GOT3 (cell line): ENCODE results near the gene TMEM135.
"Not testable (repeated sequence)": the region's sequence is repeated elsewhere in the genome, so short reads cannot be mapped to it uniquely, and the experiment has no call there.

Experiments
- DNase-seq: peaks from one replicate; lab custom pipeline; 2025; ENCODE audit warnings: mixed read lengths; lab: John Stamatoyannopoulos, UW

Gene TMEM135

GRCh38 chr11:87037450-87038234 lies at the start of gene TMEM135:
TSS of gene TMEM135 (plus strand) at chr11:87037934. CDS start at chr11:87038046, 112 bp downstream.
- DNase-seq: peak; percentile 58

DNA sequence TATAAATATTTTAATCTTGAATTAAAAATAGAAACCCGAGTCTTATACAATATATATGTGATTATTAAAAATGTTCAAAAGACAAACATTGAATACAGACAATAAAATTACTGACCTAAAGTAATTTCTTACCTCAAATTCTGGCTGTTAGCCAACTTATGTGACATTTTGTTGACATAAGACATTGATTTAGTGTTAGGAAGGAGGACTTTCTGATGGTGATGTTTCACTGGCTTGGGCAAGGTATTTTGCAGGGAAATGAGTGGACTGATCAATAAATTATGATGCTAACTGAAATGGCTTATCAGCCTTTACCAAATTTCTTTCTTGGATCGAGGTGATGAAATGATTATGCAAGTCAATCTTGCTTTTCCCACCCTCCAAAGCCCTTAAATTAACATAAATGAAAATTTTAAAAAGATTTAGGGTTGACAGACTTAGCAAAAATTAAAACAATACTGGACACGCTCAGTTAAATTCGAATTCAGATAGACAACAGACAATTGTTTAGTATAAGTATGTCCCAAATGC lies 49.3 kb upstream of the TMEM135 start:
- DNase-seq: no peak

DNA sequence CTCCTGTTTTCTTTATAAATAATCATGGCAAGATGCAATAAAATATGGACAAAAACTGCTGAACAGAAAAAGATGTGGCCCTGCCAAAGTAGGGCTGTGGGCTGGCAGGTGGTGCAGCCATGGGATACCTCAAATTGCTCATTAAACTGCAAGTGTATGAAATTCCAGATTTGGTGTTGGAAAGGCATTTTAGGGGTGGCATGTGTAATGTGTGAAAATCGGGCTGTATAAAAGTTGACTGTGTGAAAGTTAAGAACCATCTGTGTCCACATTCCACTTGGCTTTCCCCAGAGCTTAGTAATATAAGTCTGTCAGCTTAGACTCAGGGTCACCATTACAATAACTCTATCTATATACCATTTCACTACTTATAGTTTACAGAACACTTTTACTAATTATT lies 47.7 kb upstream of the TMEM135 start:
- no peak for DNase-seq

DNA sequence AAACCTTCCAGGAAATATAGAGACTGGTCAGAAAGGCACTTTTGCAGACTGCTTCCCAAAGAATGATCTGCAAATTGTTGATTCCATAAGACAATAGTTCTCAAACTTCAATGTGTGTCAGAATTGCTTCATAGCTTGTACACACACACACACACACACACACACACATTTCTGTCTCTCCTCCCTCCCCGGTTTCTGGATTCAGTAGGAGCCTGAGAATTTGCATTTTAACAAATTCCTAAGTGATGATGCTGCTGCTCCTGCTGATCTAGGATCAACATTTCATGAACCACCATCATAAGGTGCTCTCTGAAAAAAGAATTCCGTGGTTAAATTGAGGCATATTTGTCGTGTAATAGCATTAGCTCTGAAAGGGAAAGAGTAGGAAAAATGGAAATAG lies 47.2 kb upstream of the TMEM135 start:
- no peak for DNase-seq

DNA sequence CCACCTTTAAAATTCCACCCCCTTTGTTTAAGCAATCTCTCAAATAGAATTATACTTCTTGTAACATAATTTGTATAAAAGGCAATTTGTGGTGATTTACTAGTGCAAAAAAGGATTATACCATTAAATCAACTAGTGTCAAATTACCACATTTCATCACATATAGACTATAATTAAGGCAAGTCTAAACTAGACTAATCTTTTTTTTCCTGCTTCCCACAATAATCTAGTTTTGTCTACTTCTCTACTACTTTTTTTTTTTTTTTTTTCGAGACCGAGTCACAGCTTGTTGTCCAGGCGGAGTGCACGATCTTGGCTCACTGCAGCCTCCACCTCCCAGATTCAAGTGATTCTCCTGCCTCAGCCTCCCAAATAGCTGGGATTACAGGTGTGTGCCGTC lies 46.4 kb upstream of the TMEM135 start:
- DNase-seq: no peak

GRCh38 chr11:86992340-86992739 lies 45.4 kb upstream of the TMEM135 start:
- DNase-seq: not testable (repeated sequence)

DNA sequence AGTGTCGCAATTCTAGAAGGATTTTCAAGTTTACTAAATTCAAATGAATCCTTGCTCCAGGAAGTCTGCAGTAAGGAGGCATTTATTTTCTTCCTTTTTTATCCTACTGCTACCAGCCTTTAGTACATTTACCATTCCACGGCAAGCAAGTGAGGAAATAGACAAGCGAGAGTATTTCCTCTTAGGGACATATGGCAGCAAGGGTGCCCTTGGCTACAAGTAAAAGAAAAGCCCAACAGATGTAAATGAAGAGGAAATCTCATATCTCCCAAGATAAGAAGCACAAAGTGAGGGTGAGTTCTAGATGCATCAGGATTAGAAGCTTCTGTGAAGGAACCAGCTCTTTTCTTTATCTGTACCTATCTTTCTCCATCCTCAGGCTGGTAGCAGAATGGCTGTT lies 44.7 kb upstream of the TMEM135 start:
- no peak for DNase-seq

- DNase-seq: no peak
Observed at GRCh38 chr11:86996953-86997570, 40.7 kb upstream of the TMEM135 start.

GRCh38 chr11:86999388-86999787 lies 38.3 kb upstream of the TMEM135 start:
- no peak for DNase-seq

- DNase-seq: no peak
Observed at GRCh38 chr11:86999859-87000753, 37.6 kb upstream of the TMEM135 start.

- no peak for DNase-seq
Observed at GRCh38 chr11:87002918-87003317, 34.8 kb upstream of the TMEM135 start.

- not testable (repeated sequence) for DNase-seq
Observed at GRCh38 chr11:87004281-87004680, 33.5 kb upstream of the TMEM135 start.

DNA sequence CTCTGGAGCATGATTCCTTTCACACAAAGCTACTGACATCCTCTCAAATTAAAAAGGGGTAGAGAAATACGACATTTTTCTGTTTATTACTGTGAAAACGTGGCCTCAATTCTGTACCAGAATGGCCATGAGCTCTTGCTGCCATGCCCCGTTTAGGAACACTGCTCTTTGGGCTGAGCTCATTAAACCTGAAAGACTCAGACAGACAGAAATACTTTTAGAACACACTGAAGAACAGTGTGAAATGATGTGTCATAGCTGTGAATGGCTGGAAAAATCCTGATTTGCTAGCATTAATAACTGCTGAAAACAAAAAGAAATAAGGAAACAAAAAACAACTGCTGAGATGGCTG lies 32.2 kb upstream of the TMEM135 start:
- no peak for DNase-seq

- no peak for DNase-seq
Observed at GRCh38 chr11:87006035-87006434, 31.7 kb upstream of the TMEM135 start.

DNA sequence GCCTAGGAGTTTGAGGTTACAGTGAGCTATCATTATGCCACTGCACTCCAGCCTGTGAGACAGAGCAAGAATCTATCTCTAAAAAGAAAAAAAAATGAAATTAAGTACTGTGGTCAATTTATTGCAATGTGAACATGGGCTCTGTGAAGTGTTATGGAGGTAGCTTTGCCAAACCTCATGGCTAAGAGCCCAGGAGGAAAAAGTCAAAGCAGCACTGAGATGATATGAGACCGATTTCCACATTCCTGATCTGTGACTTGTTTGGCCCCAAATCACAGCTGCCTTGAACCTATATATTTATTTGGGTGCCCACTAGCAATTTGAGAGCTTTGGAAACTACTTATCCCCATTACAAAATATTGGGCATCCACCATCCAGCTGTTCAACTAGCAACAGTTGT lies 29.8 kb upstream of the TMEM135 start:
- no peak for DNase-seq

DNA sequence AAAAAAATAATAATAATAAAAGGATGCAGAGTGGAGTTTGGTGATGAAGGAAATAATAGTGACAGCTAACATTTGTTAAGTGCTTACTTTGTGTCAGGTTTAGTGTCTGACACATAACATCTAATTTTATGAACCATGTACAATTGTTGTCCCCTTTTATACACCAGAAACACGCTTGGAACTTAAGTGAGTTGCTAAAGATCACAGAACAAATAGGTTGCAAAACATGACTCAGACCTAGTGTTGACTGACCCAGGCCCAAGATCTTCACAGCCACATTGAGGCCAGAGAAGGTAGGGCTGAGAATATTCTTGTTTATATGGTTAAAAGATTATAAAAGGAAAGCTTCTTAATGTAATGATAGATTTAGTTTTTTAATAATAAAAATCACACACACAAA lies 25.6 kb upstream of the TMEM135 start:
- no peak for DNase-seq

DNA sequence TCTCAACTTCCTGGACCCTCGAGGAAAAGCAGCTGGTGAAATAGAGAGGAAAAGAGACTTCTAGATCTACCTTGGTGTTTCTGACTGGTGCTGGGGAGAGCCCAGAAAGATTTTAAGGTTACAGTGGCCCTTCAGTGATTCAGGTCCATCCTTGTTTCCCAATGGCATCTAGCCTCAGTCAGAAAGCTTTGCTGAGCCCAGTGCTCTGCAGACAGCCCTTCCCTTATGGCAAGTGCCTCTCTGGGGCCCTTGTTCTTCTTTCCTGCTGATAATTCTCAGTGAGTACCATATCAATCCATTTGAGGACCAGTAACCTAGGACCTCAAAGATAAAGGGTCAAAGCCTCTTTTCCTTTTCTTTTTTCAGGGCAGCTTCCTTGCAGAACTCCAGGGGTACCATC lies 25.1 kb upstream of the TMEM135 start:
- no peak for DNase-seq

DNA sequence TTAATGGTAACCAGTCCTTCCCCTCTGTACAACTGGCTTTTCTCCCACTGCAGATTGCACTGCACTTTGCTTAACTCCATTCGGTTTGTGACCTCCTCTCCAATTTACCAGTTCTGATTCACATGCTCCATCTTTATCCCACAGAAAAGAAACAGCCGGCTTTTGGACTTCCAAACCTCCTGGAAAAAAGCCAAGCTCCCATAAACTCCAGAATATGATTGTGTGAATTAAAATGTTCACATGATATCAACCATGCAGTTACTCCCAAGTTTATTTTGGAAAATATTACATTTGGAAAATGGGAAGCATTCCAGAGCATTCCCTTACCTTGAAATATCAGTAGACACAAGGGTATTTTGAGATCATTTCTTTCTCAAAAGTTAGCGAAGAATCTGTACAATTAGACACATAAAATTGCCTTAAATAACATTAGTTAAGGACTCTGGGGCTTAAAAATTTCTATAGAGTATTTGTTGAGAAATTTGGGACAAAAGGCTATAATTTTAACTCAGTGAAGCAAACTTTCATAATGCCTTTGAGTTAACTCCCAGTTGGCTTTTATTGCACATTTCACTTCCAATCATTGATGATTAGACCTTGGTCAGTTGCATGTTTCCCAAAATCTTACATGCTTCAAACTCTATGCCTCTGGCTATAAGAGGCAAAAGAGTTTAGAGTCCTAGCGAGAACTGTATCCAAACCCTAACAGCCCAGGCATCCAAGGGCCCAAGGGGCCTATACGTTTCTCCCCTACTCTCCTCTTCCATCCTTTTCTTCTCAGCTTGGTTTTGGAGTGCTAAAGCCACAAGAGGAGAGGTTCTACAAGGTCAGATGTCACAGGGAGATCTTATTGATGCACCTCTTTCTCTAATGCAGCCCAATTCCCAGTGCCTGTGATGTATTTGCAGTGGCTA lies 23.6 kb upstream of the TMEM135 start:
- no peak for DNase-seq

DNA sequence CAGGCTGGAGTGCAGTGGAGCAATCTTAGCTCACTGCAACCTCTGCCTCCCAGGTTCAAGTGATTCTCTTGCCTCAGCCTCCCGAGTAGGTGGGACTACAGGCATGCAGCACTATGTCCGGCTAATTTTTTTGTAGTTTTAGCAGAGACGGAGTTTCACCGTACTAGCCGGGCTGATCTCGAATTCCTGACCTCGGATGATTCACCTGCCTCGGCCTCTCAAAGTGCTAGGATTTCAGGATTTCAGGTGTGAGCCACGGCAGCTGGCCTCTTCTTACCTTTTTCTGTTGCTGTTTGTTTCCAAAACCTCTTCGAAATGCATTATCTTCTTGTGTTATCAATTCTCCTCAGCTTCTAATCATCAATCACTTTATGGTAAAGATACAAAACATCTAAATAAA lies 22.1 kb upstream of the TMEM135 start:
- DNase-seq: no peak

- no peak for DNase-seq
Observed at GRCh38 chr11:87019613-87020271, 18.0 kb upstream of the TMEM135 start.

- no peak for DNase-seq
Observed at GRCh38 chr11:87020336-87020735, 17.4 kb upstream of the TMEM135 start.
